Effector CD8-positive, alpha-beta T cell (primary cell): ENCODE measurements around the gene IFFO2.

Source experiments
- DNase-seq: peaks from one replicate; lab custom pipeline; 2025; lab: John Stamatoyannopoulos, UW

IFFO2 gene

DNA sequence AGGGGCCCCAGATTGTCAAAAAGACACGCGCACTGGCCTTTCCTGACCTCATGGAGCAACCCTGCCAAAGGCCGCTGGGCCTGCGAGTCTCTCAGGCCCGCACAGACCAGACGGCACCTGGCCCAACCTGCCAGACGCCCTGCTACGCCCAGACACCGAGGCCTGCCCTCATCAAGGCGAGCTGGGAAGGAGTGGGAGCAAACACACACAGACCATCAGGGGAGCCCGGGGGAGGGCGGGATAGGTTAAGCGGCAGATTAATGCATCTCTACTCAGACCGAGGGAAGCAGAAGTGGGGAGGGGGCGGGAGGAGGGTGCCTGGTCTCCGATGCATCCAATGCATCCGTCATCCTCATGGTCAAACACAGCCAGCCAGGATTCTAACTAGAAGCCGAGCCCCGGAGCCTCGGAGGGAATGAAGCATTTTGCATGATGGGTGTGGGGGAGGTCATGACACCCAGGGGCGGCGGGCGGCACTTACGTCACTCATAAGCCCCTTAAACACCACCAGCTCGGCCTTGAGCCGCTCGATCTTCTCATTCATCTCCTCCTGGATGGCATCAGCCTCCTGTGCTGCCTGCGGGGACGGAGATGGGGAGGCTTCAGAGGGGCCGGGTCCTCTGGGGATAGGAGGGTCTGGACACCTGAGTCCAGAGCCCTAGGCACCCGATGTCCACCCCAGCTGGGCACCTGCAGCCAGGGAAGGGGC lies 37.1 kb downstream of the IFFO2 start:
- DNase-seq, result no peak

- DNase-seq, result no peak
Measured at GRCh38 chr1:18918417-18918816, 38.1 kb downstream of the IFFO2 start.

DNA sequence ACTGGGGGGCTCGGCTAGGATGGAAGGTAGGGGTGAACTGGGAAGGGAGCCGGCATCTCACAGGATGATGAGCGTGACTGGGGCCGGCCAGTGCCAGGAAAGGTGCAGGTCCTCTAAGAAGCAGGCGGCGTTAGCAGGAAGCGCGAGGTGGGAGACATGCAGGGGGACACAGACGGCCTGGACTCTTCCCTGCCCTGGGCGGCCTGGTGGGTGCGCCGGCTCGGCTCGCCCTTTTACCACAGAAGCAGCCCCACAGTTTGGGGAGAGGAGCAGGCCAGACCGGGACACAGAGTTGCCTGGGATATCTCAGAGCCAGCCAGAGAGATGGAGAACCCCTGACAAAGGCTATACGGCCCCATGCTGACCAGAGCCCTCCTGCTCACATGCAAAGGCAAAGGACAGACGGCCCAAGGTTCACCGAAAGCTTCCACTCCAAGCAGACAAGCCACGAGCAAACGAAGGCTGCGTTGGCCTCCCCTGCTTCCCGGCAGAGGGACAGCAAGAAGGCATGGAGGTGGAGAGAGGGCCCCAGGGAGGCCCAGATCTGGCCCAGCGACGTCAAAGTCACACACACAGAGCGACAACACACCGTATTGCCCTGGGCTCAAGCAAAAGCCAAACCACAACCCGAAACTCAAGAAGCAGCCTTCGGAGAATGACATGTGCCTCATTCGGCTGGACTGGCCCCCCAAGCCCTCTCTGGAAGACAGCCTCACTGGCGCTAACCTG lies 39.2 kb downstream of the IFFO2 start:
- no peak for DNase-seq

DNA sequence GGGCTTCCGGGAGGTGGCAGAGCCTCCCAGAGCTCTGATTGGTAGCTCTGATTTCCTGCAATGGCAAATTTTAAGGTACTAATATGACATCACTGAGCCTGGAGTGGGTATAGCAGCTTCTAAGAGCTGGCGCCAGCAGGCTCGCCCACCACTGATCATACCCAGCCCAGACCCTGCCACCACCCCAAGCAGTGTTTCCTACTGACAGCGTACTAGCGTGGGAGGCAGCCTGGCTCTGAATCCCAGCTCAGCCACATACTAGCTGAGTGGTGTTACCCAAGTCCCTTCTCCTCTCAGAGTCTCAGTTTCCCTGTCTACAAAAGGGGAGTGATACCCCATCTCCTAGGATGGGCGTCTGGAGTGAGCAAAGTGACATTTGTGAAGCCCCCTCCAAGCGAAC lies 41.1 kb downstream of the IFFO2 start:
- no peak for DNase-seq

- DNase-seq, result peak; percentile 58
Measured at GRCh38 chr1:18913065-18913835, 43.2 kb downstream of the IFFO2 start.

- DNase-seq, result no peak
Measured at GRCh38 chr1:18912550-18912949, 43.9 kb downstream of the IFFO2 start.

- no peak for DNase-seq
Measured at GRCh38 chr1:18908911-18909771, 47.3 kb downstream of the IFFO2 start.

DNA sequence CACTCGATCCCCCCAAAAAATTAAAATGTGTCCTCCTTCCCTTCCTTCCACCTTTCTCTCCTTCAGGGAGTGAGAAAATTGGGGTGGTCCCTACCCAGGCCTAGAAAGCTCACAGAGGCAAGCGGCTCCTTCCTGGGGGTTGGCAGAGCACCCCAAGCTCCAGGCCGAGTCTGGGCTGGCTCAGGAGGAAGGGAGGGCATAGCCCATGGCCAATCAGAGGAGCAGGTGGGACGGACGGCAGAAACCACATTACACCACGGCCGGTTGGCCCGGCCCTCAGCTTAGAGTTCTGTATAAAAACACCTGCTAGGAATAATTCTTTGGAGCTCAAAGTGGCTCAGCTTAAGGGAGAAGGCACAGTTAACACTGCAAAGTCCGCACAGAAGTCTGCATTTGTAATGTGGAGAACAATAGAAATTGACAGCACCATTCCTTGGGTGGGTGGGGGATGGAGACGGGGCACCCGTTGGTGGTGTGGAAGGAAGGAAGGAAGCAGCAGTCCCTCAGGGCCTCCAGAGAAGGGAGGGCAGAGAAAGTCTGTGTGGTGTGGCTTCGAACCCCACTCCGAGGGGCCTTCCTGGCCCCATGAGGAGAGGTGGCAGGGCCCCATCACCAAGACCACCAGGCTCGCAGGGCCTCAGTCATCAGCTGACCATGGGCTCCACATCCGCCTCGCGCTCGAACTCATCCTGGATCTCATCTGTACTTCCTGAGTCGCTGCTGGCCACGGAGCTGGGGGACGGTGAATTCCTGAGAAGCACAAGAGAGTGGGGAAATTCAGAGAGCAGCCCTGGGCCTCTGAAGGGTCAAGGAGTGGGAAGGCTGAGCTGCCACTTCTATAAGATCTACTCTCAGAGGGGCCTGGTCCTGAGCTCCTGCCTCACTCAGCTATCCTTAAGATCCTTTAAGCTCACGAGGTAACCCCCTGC lies 48.3 kb downstream of the IFFO2 start:
- no peak for DNase-seq

DNA sequence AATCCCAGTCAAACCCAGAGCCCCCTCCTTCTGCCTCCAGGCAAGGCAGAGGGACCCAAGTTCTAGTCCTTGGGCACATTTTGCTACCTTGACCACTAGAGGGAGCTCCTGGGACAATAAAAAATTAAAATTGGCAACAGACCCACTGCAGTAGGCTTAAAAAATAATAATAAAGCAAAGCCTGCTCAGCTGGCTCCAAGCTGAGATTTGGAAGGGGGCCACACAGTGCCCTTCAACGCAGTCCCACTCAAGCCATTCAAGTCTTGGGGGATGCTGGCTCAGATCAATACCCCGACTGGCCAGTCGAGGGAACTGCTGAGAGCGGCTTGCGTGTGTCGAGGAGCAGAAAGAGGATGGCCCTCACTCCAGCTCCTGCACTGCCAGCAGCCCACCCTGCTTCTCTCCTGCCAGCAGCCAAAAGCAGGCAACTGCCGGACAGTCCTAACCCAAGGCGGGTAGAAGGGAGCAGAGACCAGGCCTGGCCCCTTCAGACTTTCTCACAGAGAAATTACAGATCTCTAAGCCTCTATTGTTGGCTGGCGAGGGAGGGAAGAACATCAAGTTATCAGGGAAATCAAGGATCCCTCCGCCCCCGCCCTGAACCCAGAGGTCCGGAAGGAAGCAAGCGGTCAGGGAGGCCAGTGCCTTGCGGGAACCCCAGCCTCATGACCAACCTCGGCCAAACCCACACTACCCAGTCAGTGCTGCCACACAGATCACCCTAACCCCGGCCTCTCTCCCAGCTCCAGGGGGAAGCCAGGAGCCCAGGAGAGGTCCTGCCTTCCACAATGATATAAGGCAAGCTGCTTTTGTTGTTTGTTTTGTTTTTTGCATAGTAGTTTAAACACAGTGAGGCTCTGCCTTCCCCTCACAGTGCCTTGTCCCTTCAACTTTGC lies 49.2 kb downstream of the IFFO2 start:
- peak; percentile 47 for DNase-seq

DNA sequence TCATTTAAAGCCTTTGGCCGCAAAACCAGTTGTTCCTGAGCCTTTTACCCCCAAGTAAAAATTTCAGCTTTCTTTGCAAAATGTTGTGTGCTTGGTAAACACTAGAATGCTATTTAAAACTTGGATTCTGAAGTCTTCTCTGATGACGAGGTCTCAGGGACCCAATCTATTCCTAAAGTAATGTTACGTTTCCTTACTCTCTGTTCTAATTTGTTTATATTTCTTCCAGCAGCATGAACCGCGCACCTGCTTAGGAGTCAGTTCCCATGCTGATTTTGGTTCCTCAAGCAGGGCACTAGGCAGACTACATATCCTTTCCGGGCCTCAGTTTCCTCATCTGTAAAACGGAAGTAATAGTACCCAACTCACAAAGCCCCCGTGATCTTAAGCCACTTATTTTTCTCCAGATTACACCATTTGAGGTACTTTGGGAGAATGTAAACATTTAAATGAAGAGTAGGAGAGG lies 53.2 kb downstream of the IFFO2 start:
- DNase-seq, result no peak

DNA sequence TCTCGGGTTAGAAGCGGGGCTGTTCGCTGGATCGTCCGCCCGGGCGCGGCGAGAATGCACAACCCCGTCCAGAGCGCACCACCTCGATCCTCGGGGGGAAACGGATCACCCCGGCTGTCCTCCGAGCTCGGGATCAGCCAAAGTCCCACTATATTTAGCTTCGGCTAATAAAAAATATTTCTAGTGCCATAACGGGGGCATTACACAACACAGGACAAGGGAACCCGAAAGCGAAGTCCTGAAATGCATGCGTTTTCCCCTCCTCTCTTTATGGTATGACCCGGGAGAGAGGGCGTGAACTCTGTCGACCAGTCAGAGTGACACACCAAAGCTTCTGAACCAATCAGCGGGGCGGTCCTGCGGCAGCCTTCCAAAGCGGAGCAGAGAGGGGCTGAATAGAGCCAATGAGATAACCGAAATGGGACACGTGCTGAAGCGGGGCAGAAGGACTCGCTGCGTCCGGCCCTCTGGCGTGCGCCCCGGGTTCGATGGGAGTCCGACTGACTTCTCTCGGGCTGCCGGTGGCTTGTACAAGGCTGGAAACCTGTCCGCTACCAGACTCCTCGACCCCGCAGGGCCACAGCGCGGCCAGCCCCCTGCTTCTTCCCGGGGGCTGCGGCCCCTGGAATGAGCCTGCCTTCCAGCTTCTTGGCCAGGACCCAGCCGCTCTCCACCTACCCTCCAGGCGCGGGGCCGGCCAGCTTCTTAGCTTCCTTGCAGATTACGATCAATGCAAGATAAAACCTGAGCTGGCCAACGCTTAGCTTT lies 53.8 kb downstream of the IFFO2 start, which contains the start of gene ALDH4A1:
Gene ALDH4A1 (minus strand): TSS at position 33 of the 768 bp plus-strand sequence. CDS start 32 bp downstream, at position 1.
- DNase-seq, result peak; percentile 90

GRCh38 chr1:18901952-18902522 lies 54.4 kb downstream of the IFFO2 start:
- no peak for DNase-seq

- no peak for DNase-seq
Measured at GRCh38 chr1:18901147-18901951, 55.1 kb downstream of the IFFO2 start.

- no peak for DNase-seq
Measured at GRCh38 chr1:18900303-18900841, 56.1 kb downstream of the IFFO2 start.

DNA sequence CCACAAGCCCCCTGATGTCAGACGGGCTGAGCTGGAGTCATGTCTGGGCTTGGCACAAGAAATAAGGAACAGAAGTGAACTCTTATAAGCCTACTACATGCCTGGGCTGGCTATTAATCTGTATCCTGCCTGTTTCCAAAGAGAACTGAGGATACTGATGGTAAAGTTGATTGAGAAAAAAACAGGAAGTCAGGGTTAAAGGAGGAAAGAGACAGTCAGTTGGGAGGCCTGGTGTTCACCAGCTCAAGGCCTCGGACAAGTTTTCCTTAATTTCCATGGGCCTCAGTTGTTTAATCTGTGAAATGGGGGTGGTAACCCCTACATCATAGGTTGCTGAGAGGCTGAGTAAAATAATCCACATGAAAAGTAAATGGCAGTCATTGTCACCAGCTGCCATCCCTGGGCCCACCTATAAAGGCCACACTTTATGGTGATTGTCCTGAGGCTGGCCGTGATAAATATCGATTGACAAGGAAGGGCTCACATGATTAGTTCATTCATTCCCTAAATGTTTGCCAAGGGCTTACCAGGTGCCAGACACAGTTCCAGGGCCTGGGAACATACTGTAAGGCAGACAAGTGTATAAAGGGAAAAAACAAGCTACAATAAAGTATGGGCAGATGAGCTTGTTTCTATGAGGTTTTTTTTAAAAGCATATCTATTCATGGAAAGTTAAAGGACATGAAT lies 57.0 kb downstream of the IFFO2 start:
- no peak for DNase-seq

DNA sequence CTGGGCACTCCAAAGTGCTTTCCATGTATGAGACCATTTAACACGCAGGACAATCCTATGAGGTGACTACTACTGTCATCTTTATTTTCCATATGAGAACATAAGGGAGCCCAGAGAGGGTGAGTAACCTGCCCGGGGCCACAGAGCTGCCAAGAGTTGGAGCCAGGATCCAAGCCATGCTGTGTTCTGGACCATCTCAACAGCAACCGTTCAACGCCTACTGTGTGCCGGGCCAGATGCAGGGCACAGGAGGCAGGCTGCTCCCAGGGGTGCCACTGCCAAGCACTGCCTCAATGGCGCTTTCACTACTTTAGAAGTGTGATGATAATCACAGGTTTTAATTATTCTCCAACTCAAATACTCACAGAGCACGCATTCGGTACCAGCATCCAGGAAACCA lies 57.9 kb downstream of the IFFO2 start:
- DNase-seq, result no peak

DNA sequence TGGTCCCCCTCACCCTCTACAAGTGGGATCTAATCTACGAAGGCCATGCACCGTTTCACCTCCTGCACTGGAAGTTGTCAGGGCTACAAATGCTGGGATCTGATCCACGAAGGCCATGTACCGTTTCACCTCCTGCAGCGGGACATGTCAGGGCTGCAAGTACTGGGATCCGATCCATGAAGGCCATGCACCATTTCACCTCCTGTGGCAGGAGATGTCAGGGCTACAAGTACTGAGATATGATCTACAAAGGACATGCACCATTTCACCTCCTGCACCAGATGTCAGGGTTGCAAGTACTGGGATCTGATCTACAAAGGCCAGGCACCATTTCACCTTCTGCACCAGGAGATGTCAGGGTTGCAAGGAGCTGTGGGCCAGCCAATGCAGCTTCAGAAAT lies 61.2 kb downstream of the IFFO2 start:
- DNase-seq, result no peak
